ENCODE results near the gene KLF9. TPM values are rescaled to one million over a fixed set of nuclear protein-coding genes. Genes with fewer than 3 reads are reported as not detected.

The KLF9 gene
- total RNA-seq, 6 experiments from 2014 or later = 7.9 to 15.7 (median 12.4) TPM

DNA sequence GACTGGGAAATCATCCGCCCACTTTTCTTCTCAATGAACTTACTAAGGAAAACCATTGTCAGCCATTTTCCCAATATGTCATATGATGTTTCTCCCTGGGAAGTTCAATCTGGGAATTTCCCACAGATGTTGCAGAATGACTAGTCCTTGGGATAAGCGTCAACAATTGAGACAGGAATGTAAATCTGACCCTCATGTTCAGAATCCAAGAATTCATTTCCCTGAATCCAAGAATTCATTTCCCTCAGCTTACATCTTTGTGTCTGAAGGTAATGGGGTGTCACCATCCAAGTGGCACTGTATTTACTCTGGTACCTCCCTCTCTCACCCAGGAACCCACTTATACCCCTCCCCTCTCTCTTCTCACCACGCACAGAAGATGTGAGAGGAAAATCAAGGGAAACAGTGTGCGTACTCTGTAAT, 7.4 kb downstream of the KLF9 start:
- Mint-ChIP-seq H3K27ac (peak overlapping the region; percentile 86), H3K4me3 (peak overlapping the region; percentile 73), H3K4me1 (ENCODE audit: low read depth) (peaks cover 73% of the 10 kb centered on the region), H3K36me3 (ENCODE audit: low read depth) (0 out of 2 replicates have a peak, but pooled peaks cover 3% of the 10 kb centered on the region), H3K27me3 (ENCODE audit: insufficient read depth) (peaks cover 5% of the 10 kb centered on the region), H3K9me3 (no peaks in the 10 kb centered on the region)
- TF ChIP-seq, protein P1, sequence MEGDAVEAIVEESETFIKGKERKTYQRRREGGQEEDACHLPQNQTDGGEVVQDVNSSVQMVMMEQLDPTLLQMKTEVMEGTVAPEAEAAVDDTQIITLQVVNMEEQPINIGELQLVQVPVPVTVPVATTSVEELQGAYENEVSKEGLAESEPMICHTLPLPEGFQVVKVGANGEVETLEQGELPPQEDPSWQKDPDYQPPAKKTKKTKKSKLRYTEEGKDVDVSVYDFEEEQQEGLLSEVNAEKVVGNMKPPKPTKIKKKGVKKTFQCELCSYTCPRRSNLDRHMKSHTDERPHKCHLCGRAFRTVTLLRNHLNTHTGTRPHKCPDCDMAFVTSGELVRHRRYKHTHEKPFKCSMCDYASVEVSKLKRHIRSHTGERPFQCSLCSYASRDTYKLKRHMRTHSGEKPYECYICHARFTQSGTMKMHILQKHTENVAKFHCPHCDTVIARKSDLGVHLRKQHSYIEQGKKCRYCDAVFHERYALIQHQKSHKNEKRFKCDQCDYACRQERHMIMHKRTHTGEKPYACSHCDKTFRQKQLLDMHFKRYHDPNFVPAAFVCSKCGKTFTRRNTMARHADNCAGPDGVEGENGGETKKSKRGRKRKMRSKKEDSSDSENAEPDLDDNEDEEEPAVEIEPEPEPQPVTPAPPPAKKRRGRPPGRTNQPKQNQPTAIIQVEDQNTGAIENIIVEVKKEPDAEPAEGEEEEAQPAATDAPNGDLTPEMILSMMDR (IDR thresholded peaks at IDR 0.05) = no peak
- peak; percentile 72 for DNase-seq

DNA sequence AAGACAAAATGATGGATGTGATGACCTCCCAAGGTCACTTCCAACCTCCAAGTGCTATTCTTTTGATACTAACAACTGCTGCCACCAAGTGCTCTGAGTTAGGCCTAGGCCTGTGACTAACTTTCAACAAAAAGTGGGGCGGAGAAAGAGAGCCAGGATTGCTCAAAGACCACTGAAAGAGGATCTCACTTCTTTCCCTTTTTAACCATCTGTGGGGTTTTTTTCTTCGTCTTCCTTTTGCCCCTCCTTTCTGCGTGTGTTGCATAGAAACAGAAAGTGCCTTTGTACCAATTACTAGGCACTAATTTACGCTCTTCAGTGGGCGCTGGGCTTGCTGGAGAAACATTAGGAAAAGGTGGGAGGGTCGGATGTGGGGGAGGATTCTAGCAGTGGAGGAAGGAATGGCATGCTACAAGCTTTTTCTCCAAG, 8.0 kb downstream of the KLF9 start:
- Mint-ChIP-seq H3K36me3 (ENCODE audit: low read depth) (no peaks in the 10 kb centered on the region), H3K27ac (peak overlapping the region; percentile 86)

DNA sequence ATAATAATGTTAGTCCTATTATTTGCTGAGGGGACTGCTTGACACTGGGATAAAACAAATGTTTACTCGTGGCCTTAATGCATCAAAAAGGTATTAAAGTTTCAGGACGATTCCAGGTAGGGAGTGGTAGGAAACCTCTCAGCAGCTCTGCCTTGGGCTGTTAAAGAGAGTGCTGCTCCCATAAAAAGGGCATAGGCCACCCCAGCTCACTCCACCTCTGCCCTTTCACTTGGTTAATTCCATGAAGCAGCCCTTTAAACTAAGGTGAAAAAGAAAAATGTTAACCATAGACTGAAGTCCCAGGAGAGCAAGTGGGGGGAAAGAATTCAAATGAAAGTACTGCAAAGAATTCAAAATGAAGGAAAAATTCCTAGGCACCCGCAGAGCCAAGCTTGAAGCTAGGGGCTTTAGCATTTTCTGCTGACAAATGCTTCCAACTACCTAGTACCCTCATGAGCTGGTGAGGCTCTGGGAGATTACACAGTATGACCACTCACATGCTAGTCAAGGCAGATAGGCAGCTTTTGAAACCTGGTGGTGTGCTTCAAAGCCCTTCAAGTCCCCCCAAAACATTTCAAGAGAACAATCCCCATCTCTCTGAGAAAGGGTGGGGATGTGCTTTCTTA, 8.5 kb downstream of the KLF9 start:
- Mint-ChIP-seq H3K9me3 (no peaks in the 10 kb centered on the region), H3K27ac (peak overlapping the region; percentile 86), H3K4me3 (peak overlapping the region; percentile 73; the same call in 1 of the 2 replicates), H3K27me3 (ENCODE audit: insufficient read depth) (peaks cover 3% of the 10 kb centered on the region), H3K4me1 (ENCODE audit: low read depth) (peaks cover 63% of the 10 kb centered on the region), H3K36me3 (ENCODE audit: low read depth) (no peaks in the 10 kb centered on the region)
- DNase-seq = no peak
- TF ChIP-seq, protein P1 (IDR thresholded peaks at IDR 0.05) = no peak

More for the DNA sequence above, 8.0 kb downstream of the KLF9 start:
- TF ChIP-seq, protein P1 (IDR thresholded peaks at IDR 0.05) = no peak
- DNase-seq = no peak
- H3K9me3 Mint-ChIP-seq = no peaks in the 10 kb centered on the region
- H3K4me1 Mint-ChIP-seq (ENCODE audit: low read depth) = peaks cover 68% of the 10 kb centered on the region
- H3K27me3 Mint-ChIP-seq (ENCODE audit: insufficient read depth) = peaks cover 3% of the 10 kb centered on the region
- H3K4me3 Mint-ChIP-seq = peak overlapping the region; percentile 73; the same call in 1 of the 2 replicates

DNA sequence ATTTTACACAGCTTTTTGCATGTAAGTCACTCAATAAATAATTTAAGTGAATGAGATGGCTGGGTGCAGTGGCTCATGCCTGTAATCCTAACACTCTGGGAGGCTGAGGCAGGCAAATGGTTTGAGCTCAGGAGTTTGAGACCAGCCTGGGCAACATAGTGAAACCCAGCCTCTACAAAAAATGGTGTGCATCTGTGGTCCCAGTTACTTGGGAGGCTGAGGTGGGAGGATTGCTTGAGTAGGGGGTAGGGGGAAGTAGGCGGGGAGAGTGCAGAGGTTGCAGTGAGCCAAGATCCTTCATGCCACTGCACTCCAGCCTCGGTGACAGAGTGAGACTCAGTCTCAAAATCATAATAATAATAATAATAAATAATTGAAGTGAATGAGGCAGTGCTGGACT, 10.2 kb downstream of the KLF9 start:
- Mint-ChIP-seq H3K27me3 (ENCODE audit: insufficient read depth) (peaks cover 3% of the 10 kb centered on the region), H3K9me3 (no peaks in the 10 kb centered on the region), H3K36me3 (ENCODE audit: low read depth) (no peaks in the 10 kb centered on the region), H3K4me3 (no peak overlapping the region), H3K27ac (no peak overlapping the region), H3K4me1 (ENCODE audit: low read depth) (peaks cover 63% of the 10 kb centered on the region)
- DNase-seq = no peak
- TF ChIP-seq, protein P1 (IDR thresholded peaks at IDR 0.05) = no peak

DNA sequence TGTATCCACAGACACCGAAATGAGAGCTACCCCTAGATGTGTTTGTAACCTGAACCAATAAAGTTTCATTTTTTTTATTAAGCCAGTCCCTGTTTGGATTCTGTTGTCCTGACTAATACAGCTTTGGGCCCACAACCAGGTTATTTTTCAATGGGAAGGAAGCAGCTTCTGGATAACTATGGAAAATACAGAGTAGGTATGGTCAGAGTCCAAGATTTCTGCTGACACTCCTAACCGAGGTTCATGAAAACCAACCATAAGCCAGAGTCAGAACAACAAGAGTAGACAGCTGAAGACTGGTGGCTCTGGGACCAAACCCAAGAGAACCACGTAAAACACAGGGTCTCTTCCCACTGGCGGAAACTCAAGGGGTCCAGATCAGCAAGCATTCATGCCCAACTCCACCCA, 10.8 kb downstream of the KLF9 start:
- H3K27me3 Mint-ChIP-seq (ENCODE audit: insufficient read depth) = peaks cover 3% of the 10 kb centered on the region
- H3K4me3 Mint-ChIP-seq = no peak overlapping the region
- TF ChIP-seq, protein P1 (IDR thresholded peaks at IDR 0.05) = no peak
- no peaks in the 10 kb centered on the region for H3K36me3 Mint-ChIP-seq (ENCODE audit: low read depth)
- H3K27ac Mint-ChIP-seq = peak overlapping the region; percentile 48; the same call in 1 of the 2 replicates
- no peaks in the 10 kb centered on the region for H3K9me3 Mint-ChIP-seq
- no peak for DNase-seq
- peaks cover 62% of the 10 kb centered on the region for H3K4me1 Mint-ChIP-seq (ENCODE audit: low read depth)

Measured in HFFc6 (cell line).